ENCODE data around the gene UPP1. TPM values are rescaled to one million over a fixed set of nuclear protein-coding genes. Genes with fewer than 3 reads are reported as not detected.

The UPP1 gene
- total RNA-seq, 1 experiment from 2014 or later = 119 TPM

DNA sequence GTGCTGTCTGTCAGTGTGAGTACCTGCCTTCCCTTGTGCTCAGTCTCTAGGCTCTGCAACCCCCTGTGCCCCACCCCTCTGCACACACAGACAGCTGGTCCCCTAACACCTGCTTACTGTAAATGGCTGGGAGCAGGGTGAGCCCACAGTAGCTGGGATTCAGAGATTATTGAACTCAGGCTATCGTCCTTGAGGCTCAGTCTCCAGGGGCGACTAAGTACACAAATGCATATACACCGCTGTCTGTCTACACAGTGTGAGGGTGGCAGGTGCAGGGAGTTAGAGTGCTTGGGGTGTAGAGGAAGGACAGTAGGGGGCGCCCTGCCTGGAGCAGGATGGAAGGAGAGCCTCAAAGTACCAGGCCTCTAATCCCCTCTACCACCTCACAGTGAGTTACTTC lies 12.9 kb downstream of the UPP1 start:
- DNase-seq = no peak
- no TSS peak for BruUV-seq (replicated peaks)
- H3K36me3 ChIP-seq (ENCODE audit: low read depth) = peaks cover 93% of the 10 kb centered on the region
- CTCF ChIA-PET = no interaction called here
- H3F3A ChIP-seq (ENCODE audit: insufficient read depth, low read depth) = peaks cover 70% of the 10 kb centered on the region
- peaks cover 45% of the 10 kb centered on the region for H3K79me2 ChIP-seq (ENCODE audit: low read depth)
- H3K4me3 ChIP-seq = no peak overlapping the region
- intact Hi-C loops (cut with micrococcal nuclease; ENCODE audit: unreplicated experiment) = no loop called here
- H3K9me2 ChIP-seq (ENCODE audit: insufficient read depth) = no peaks in the 10 kb centered on the region
- H3K4me1 ChIP-seq (replicated peaks; ENCODE audit: insufficient read depth) = no peaks in the 10 kb centered on the region; the same call in 1 of the 2 replicates
- no peak overlapping the region for H3K27ac ChIP-seq
- TF ChIP-seq CTCF (conservative IDR thresholded peaks at IDR 0.05) = peak; percentile 66
- no peak for TF ChIP-seq EZH2 (IDR thresholded peaks at IDR 0.05; ENCODE audit: low read depth)
- H2AFZ ChIP-seq = no peak overlapping the region
- no peaks in the 10 kb centered on the region for H3K9me3 ChIP-seq (ENCODE audit: insufficient read depth, low read depth)
- peaks cover 62% of the 10 kb centered on the region for H4K20me1 ChIP-seq (ENCODE audit: insufficient read depth)
- POLR2A ChIA-PET (ENCODE audit: unreplicated experiment) = no interaction called here
- no peak overlapping the region for H3K4me2 ChIP-seq
- no peaks in the 10 kb centered on the region for H3K27me3 ChIP-seq (ENCODE audit: insufficient read depth, low read depth)

GRCh38 chr7:48102530-48102929 lies 13.5 kb downstream of the UPP1 start:
- ChIA-PET POLR2A (ENCODE audit: unreplicated experiment) (no interaction called here), CTCF (no interaction called here)
- no peaks in the 10 kb centered on the region for H3K9me3 ChIP-seq (ENCODE audit: insufficient read depth, low read depth)
- TF ChIP-seq EZH2 (IDR thresholded peaks at IDR 0.05; ENCODE audit: low read depth) (no peak), CTCF (conservative IDR thresholded peaks at IDR 0.05) (no peak)
- no peak overlapping the region for H3K4me3 ChIP-seq
- H3K27ac ChIP-seq = no peak overlapping the region
- no peak overlapping the region for H3K4me2 ChIP-seq
- peaks cover 41% of the 10 kb centered on the region for H3K79me2 ChIP-seq (ENCODE audit: low read depth)
- no peak for DNase-seq
- no peaks in the 10 kb centered on the region; the same call in 1 of the 2 replicates for H3K4me1 ChIP-seq (replicated peaks; ENCODE audit: insufficient read depth)
- H3K36me3 ChIP-seq (ENCODE audit: low read depth) = peaks cover 93% of the 10 kb centered on the region
- H3K27me3 ChIP-seq (ENCODE audit: insufficient read depth, low read depth) = no peaks in the 10 kb centered on the region
- intact Hi-C loops (cut with micrococcal nuclease; ENCODE audit: unreplicated experiment) = no loop called here
- peaks cover 71% of the 10 kb centered on the region for H3F3A ChIP-seq (ENCODE audit: insufficient read depth, low read depth)
- no peaks in the 10 kb centered on the region for H3K9me2 ChIP-seq (ENCODE audit: insufficient read depth)
- H2AFZ ChIP-seq = no peak overlapping the region
- BruUV-seq (replicated peaks) = no TSS peak
- peaks cover 58% of the 10 kb centered on the region for H4K20me1 ChIP-seq (ENCODE audit: insufficient read depth)

GRCh38 chr7:48105045-48105444 lies 16.0 kb downstream of the UPP1 start:
- DNase-seq = no peak
- Histone ChIP-seq H3F3A (ENCODE audit: insufficient read depth, low read depth) (peaks cover 92% of the 10 kb centered on the region), H3K9me3 (ENCODE audit: insufficient read depth, low read depth) (no peaks in the 10 kb centered on the region), H2AFZ (no peak overlapping the region), H4K20me1 (ENCODE audit: insufficient read depth) (peaks cover 34% of the 10 kb centered on the region), H3K4me1 (replicated peaks; ENCODE audit: insufficient read depth) (peaks cover 4% of the 10 kb centered on the region), H3K27me3 (ENCODE audit: insufficient read depth, low read depth) (no peaks in the 10 kb centered on the region), H3K27ac (no peak overlapping the region), H3K4me2 (no peak overlapping the region), H3K9me2 (ENCODE audit: insufficient read depth) (no peaks in the 10 kb centered on the region), H3K79me2 (ENCODE audit: low read depth) (peaks cover 17% of the 10 kb centered on the region), H3K36me3 (ENCODE audit: low read depth) (peaks cover 81% of the 10 kb centered on the region), H3K4me3 (no peak overlapping the region)
- CTCF ChIA-PET = no interaction called here
- POLR2A ChIA-PET (ENCODE audit: unreplicated experiment) = no interaction called here
- no TSS peak for BruUV-seq (replicated peaks)
- intact Hi-C loops (cut with micrococcal nuclease; ENCODE audit: unreplicated experiment) = no loop called here
- no peak for TF ChIP-seq EZH2 (IDR thresholded peaks at IDR 0.05; ENCODE audit: low read depth)
- no peak for TF ChIP-seq CTCF (conservative IDR thresholded peaks at IDR 0.05)
